Forelimb muscle (tissue), 1 donor: ENCODE data around the gene LRFN3. TPM values are rescaled to one million over a fixed set of nuclear protein-coding genes. Genes with fewer than 3 reads are reported as not detected.

Source experiments
- polyA plus RNA-seq: library from polyadenylated mRNA; unstranded; fragments of 120-200 nt; gene quantifications from one replicate; pipeline ENCODE4 v1.2.1, GENCODE V29; 2013; ENCODE audit not compliant: insufficient read length

Gene LRFN3
- polyA plus RNA-seq, 1 donor, result 7.0 TPM

Other genes starting within 250 kb of the LRFN3 start
- not detected for gene ZBTB32, start 231.8 kb upstream of the LRFN3 start, polyA plus RNA-seq
- 23.0 TPM for gene KMT2B, start 218.4 kb upstream of the LRFN3 start, polyA plus RNA-seq
- gene IGFLR1, start 193.9 kb upstream of the LRFN3 start, polyA plus RNA-seq, result 3.3 TPM
- 16.6 TPM for gene U2AF1L4, start 191.0 kb upstream of the LRFN3 start, polyA plus RNA-seq
- 31.7 TPM for gene PSENEN, start 190.7 kb upstream of the LRFN3 start, polyA plus RNA-seq
- 8.6 TPM for gene LIN37, start 187.8 kb upstream of the LRFN3 start, polyA plus RNA-seq
- gene HSPB6, start 179.3 kb upstream of the LRFN3 start, polyA plus RNA-seq, result 853 TPM
- 13.9 TPM for gene PROSER3, start 178.2 kb upstream of the LRFN3 start, polyA plus RNA-seq
- gene ARHGAP33, start 160.8 kb upstream of the LRFN3 start, polyA plus RNA-seq, result 15.0 TPM
- not detected for gene PRODH2, start 123.5 kb upstream of the LRFN3 start, polyA plus RNA-seq
- gene NPHS1, start 83.9 kb upstream of the LRFN3 start, polyA plus RNA-seq, result 0.24 TPM
- gene KIRREL2, start 79.5 kb upstream of the LRFN3 start, polyA plus RNA-seq, result 0.28 TPM
- gene APLP1, start 67.8 kb upstream of the LRFN3 start, polyA plus RNA-seq, result 7.1 TPM
- gene NFKBID, start 35.8 kb upstream of the LRFN3 start, polyA plus RNA-seq, result 1.2 TPM
- gene HCST, start 33.8 kb upstream of the LRFN3 start, polyA plus RNA-seq, result 4.7 TPM
- 14.7 TPM for gene TYROBP, start 28.1 kb upstream of the LRFN3 start, polyA plus RNA-seq
- gene SDHAF1, start 58.8 kb downstream of the LRFN3 start, polyA plus RNA-seq, result 12.9 TPM
- 0.59 TPM for gene SYNE4, start 72.4 kb downstream of the LRFN3 start, polyA plus RNA-seq
- gene ALKBH6, start 77.8 kb downstream of the LRFN3 start, polyA plus RNA-seq, result 8.5 TPM
- gene CLIP3, start 96.5 kb downstream of the LRFN3 start, polyA plus RNA-seq, result 15.5 TPM
- gene THAP8, start 117.9 kb downstream of the LRFN3 start, polyA plus RNA-seq, result 8.6 TPM
- gene WDR62, start 118.5 kb downstream of the LRFN3 start, polyA plus RNA-seq, result 2.5 TPM
- gene OVOL3, start 174.8 kb downstream of the LRFN3 start, polyA plus RNA-seq, result not detected
- gene POLR2I, start 178.5 kb downstream of the LRFN3 start, polyA plus RNA-seq, result 42.3 TPM
- 80.0 TPM for gene TBCB, start 179.1 kb downstream of the LRFN3 start, polyA plus RNA-seq
- gene CAPNS1, start 203.7 kb downstream of the LRFN3 start, polyA plus RNA-seq, result 464 TPM
- 219 TPM for gene COX7A1, start 216.1 kb downstream of the LRFN3 start, polyA plus RNA-seq